HEK293 (cell line): Measurements from ENCODE around the gene ZNF865.

Experiments
- CTCF ChIA-PET: fragments of 350-600 bp; formaldehyde crosslinking; extraction: SDS; loops from one replicate; lab custom pipeline; 2021; ENCODE audit warnings: antibody characterized with exemption; lab: Yijun Ruan, JAX
- POLR2A ChIA-PET: fragments of 300-600 bp; formaldehyde crosslinking; extraction: SDS; loops from one replicate; lab custom pipeline; 2020; ENCODE audit warnings: antibody characterized with exemption, inconsistent platforms; lab: Yijun Ruan, JAX
- H3K27ac ChIP-seq: fragments of 200-500 bp; sonication (Bioruptor generic); 2 replicates; pipeline ENCODE4 v1.5.1; 2014; ENCODE audit warnings: low read depth, low read length, control low read depth, inconsistent platforms; ENCODE audit errors: extremely low read depth
- H3K36me3 ChIP-seq, 2 experiments: fragments of 200-500 bp in 1 of 2; sonication (Bioruptor generic) in 1 of 2; 1 replicate in 1 of 2; 2 replicates in 1 of 2; pipeline ENCODE4 v1.5.1; 2014 to 2017; ENCODE audit warnings: inconsistent platforms in 2 of 2, low read length in 2 of 2; ENCODE audit not compliant: control insufficient read depth in 2 of 2, insufficient read depth in 1 of 2
- H3K4me1 ChIP-seq: fragments of 200-500 bp; sonication (Bioruptor generic); 2 replicates; pipeline ENCODE4 v1.5.1; 2014; ENCODE audit warnings: mild to moderate bottlenecking, low read length, inconsistent platforms; ENCODE audit not compliant: control insufficient read depth, insufficient read depth
- H3K4me3 ChIP-seq: 2 replicates; pipeline ENCODE4 v1.5.1; 2011; ENCODE audit warnings: low read depth, mild to moderate bottlenecking, control low read depth, low read length, moderate library complexity
- H3K9me3 ChIP-seq: fragments of 200-500 bp; sonication (Bioruptor generic); 2 replicates; pipeline ENCODE4 v1.5.1; 2014; ENCODE audit warnings: low read depth, low read length, inconsistent platforms; ENCODE audit not compliant: control insufficient read depth, insufficient read depth
- TCF7L2 ChIP-seq: IDR thresholded peaks from 2 replicates; pipeline ENCODE4 v1.6.1; 2011; ENCODE audit warnings: low read depth, mild to moderate bottlenecking, inconsistent platforms, low read length, moderate library complexity, borderline replicate concordance
- ZBTB17 ChIP-seq: fragments of 450-650 bp; formaldehyde crosslinking; IDR thresholded peaks from 2 replicates; pipeline ENCODE4 v1.5.1; 2016; ENCODE audit warnings: missing biosample characterization, missing genetic modification characterization
- ZBTB20 ChIP-seq: fragments of 450-650 bp; formaldehyde crosslinking; IDR thresholded peaks from 2 replicates; pipeline ENCODE4 v1.5.1; 2016; ENCODE audit warnings: missing biosample characterization, missing genetic modification characterization
- ZFHX2 ChIP-seq: fragments of 450-650 bp; formaldehyde crosslinking; conservative IDR thresholded peaks from 2 replicates; pipeline ENCODE4 v1.5.1; 2016; ENCODE audit warnings: missing biosample characterization, missing genetic modification characterization
- ZNF132 ChIP-seq: fragments of 450-650 bp; formaldehyde crosslinking; IDR thresholded peaks from 2 replicates; pipeline ENCODE4 v1.5.1; 2017; ENCODE audit warnings: missing biosample characterization, missing genetic modification characterization, borderline replicate concordance
- ZNF175 ChIP-seq: fragments of 450-650 bp; formaldehyde crosslinking; IDR thresholded peaks from 2 replicates; pipeline ENCODE4 v1.5.1; 2016; ENCODE audit warnings: missing biosample characterization, missing genetic modification characterization
- ZNF23 ChIP-seq: fragments of 450-650 bp; formaldehyde crosslinking; IDR thresholded peaks from 2 replicates; pipeline ENCODE4 v1.5.1; 2016; ENCODE audit warnings: missing biosample characterization, missing genetic modification characterization, borderline replicate concordance
- ZNF239 ChIP-seq: fragments of 450-650 bp; formaldehyde crosslinking; IDR thresholded peaks from 2 replicates; pipeline ENCODE4 v1.5.1; 2016; ENCODE audit warnings: missing biosample characterization, missing genetic modification characterization
- ZNF274 ChIP-seq, 2 experiments: fragments of 200-500 bp in 1 of 2; fragments of 450-650 bp in 1 of 2; sonication (Bioruptor generic) in 1 of 2; formaldehyde crosslinking in 1 of 2; IDR thresholded peaks; 2 replicates each; pipeline versions ENCODE4 v1.5.1 to v1.6.1; 2014 to 2016; ENCODE audit warnings: borderline replicate concordance in 1 of 2, inconsistent platforms in 1 of 2, low read length in 1 of 2, missing biosample characterization in 1 of 2, missing genetic modification characterization in 1 of 2
- ZNF302 ChIP-seq: fragments of 450-650 bp; formaldehyde crosslinking; IDR thresholded peaks from 2 replicates; pipeline ENCODE4 v1.5.1; 2016; ENCODE audit warnings: missing biosample characterization, missing genetic modification characterization, low read depth
- ZNF311 ChIP-seq: fragments of 450-650 bp; formaldehyde crosslinking; IDR thresholded peaks from 2 replicates; pipeline ENCODE4 v1.5.1; 2017; ENCODE audit warnings: missing biosample characterization, missing genetic modification characterization, borderline replicate concordance
- ZNF366 ChIP-seq: fragments of 450-650 bp; formaldehyde crosslinking; conservative IDR thresholded peaks from 2 replicates; pipeline ENCODE4 v1.5.1; 2016; ENCODE audit warnings: missing biosample characterization, missing genetic modification characterization
- ZNF549 ChIP-seq: fragments of 450-650 bp; IDR thresholded peaks from 2 replicates; pipeline ENCODE4 v1.5.1; 2018; ENCODE audit warnings: missing biosample characterization, missing genetic modification characterization, mild to moderate bottlenecking, inconsistent platforms, moderate library complexity
- ZNF571 ChIP-seq: fragments of 450-650 bp; formaldehyde crosslinking; IDR thresholded peaks from 2 replicates; pipeline ENCODE4 v1.5.0; 2017; ENCODE audit warnings: missing biosample characterization, missing genetic modification characterization
- ZNF623 ChIP-seq: fragments of 450-650 bp; formaldehyde crosslinking; IDR thresholded peaks from 2 replicates; pipeline ENCODE4 v1.5.1; 2016; ENCODE audit warnings: missing biosample characterization, missing genetic modification characterization
- ZNF626 ChIP-seq: fragments of 450-650 bp; sonication (Bioruptor Pico); formaldehyde crosslinking; IDR thresholded peaks from 2 replicates; pipeline ENCODE4 v1.5.1; 2018; ENCODE audit warnings: missing biosample characterization, missing genetic modification characterization, inconsistent platforms
- ZNF677 ChIP-seq: fragments of 450-650 bp; IDR thresholded peaks from 2 replicates; pipeline ENCODE4 v1.5.0; 2018; ENCODE audit warnings: missing biosample characterization, mild to moderate bottlenecking, missing genetic modification characterization, moderate library complexity
- ZNF707 ChIP-seq: fragments of 450-650 bp; formaldehyde crosslinking; IDR thresholded peaks from 2 replicates; pipeline ENCODE4 v1.5.1; 2016; ENCODE audit warnings: missing biosample characterization, missing genetic modification characterization
- ZNF768 ChIP-seq: fragments of 450-650 bp; formaldehyde crosslinking; IDR thresholded peaks from 2 replicates; pipeline ENCODE4 v1.5.1; 2018; ENCODE audit warnings: missing biosample characterization, mild to moderate bottlenecking, missing genetic modification characterization
- ZXDB ChIP-seq: fragments of 450-650 bp; formaldehyde crosslinking; IDR thresholded peaks from 2 replicates; pipeline ENCODE4 v1.5.1; 2016; ENCODE audit warnings: missing biosample characterization, missing genetic modification characterization
- TF ChIP-seq, protein P1 (sequence below): fragments of 450-650 bp; formaldehyde crosslinking; IDR thresholded peaks from 2 replicates; pipeline ENCODE4 v1.5.1; 2016; ENCODE audit warnings: missing biosample characterization, missing genetic modification characterization
- TF ChIP-seq, protein P2 (sequence below): fragments of 450-650 bp; formaldehyde crosslinking; IDR thresholded peaks from 2 replicates; pipeline ENCODE4 v1.5.1; 2016; ENCODE audit warnings: missing biosample characterization, missing genetic modification characterization
- TF ChIP-seq, protein P3 (sequence below): fragments of 450-650 bp; formaldehyde crosslinking; IDR thresholded peaks from 2 replicates; pipeline ENCODE4 v1.5.1; 2016; ENCODE audit warnings: missing biosample characterization, missing genetic modification characterization
- TF ChIP-seq, protein P4 (sequence below): sonication (generic); formaldehyde crosslinking; IDR thresholded peaks from 2 replicates; pipeline ENCODE4 v1.8.1; 2022; ENCODE audit warnings: mild to moderate bottlenecking, moderate library complexity, missing genetic modification reagents
- TF ChIP-seq, protein P5 (sequence below): fragments of 450-650 bp; formaldehyde crosslinking; IDR thresholded peaks from 2 replicates; pipeline ENCODE4 v1.5.1; 2016; ENCODE audit warnings: missing biosample characterization, missing genetic modification characterization
- TF ChIP-seq, protein P6 (sequence below): fragments of 450-650 bp; formaldehyde crosslinking; IDR thresholded peaks from 2 replicates; pipeline ENCODE4 v1.5.1; 2016; ENCODE audit warnings: missing biosample characterization, missing genetic modification characterization

The ZNF865 gene

DNA sequence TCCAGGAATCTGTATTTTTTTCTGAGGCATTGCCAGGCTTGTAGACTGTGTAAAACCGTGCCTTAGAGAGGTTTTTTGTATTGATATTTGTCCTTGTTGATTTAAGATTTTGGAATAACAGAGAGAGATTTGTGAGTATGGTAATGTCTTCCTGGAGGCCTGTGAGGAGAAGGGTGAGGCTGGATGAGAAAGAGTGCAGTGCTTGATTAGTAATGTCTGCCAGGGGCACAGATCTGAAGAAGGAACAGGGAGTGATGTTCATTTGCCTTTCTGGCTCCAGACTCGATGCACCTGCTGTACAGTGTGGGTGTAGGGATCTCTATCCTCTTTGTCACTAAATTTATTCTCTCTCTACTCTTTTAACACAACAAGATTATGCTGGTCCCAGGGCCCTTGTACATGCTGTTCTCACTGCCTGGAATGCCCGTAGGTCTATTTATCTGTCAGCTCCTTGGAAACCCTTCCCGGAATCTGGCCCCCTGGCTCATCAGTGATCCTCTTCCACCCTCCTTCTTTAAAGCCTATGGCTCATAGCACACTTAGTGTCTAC is 10.4 kb upstream of the ZNF865 start:
- ChIA-PET POLR2A (no interaction called here), CTCF (interaction anchor here (0.5 to 2.1 kb wide), 5 partner anchors 79 to 751 kb away, joined by 3 to 8 read pairs (median 3); no protein-coding TSS in a partner anchor)
- Histone ChIP-seq H3K9me3 (no peaks in the 10 kb centered on the region), H3K4me3 (no peak overlapping the region), H3K36me3 (peaks cover 14 to 36% of the 10 kb centered on the region in 2 experiments), H3K27ac (no peak overlapping the region), H3K4me1 (no peaks in the 10 kb centered on the region)
- no peak for TF ChIP-seq ZNF626
- no peak for TF ChIP-seq TCF7L2
- TF ChIP-seq ZNF549 (tag by site-specific recombination) = no peak
- TF ChIP-seq ZFHX2 (tag by site-specific recombination) = no peak
- TF ChIP-seq, protein P1, sequence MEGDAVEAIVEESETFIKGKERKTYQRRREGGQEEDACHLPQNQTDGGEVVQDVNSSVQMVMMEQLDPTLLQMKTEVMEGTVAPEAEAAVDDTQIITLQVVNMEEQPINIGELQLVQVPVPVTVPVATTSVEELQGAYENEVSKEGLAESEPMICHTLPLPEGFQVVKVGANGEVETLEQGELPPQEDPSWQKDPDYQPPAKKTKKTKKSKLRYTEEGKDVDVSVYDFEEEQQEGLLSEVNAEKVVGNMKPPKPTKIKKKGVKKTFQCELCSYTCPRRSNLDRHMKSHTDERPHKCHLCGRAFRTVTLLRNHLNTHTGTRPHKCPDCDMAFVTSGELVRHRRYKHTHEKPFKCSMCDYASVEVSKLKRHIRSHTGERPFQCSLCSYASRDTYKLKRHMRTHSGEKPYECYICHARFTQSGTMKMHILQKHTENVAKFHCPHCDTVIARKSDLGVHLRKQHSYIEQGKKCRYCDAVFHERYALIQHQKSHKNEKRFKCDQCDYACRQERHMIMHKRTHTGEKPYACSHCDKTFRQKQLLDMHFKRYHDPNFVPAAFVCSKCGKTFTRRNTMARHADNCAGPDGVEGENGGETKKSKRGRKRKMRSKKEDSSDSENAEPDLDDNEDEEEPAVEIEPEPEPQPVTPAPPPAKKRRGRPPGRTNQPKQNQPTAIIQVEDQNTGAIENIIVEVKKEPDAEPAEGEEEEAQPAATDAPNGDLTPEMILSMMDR (tag by site-specific recombination) = no peak
- TF ChIP-seq ZBTB20 (tag by site-specific recombination) = peak; percentile 57
- no peak for TF ChIP-seq ZNF366
- TF ChIP-seq ZBTB17 (tag by site-specific recombination) = peak; percentile 91
- no peak for TF ChIP-seq ZNF707
- TF ChIP-seq, protein P2, sequence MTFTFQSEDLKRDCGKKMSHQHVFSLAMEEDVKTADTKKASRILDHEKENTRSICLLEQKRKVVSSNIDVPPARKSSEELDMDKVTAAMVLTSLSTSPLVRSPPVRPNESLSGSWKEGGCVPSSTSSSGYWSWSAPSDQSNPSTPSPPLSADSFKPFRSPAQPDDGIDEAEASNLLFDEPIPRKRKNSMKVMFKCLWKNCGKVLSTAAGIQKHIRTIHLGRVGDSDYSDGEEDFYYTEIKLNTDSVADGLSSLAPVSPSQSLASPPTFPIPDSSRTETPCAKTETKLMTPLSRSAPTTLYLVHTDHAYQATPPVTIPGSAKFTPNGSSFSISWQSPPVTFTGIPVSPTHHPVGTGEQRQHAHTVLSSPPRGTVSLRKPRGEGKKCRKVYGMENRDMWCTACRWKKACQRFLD (tag by site-specific recombination) = no peak
- no peak for TF ChIP-seq ZNF132 (tag by site-specific recombination)
- TF ChIP-seq ZNF23 (tag by site-specific recombination) = peak; percentile 97
- no peak for TF ChIP-seq ZNF239 (tag by site-specific recombination)
- TF ChIP-seq ZNF623 (tag by site-specific recombination) = 0 out of 2 replicates have a peak, but pooled peaks have one; percentile 20
- TF ChIP-seq ZXDB = no peak
- no peak for TF ChIP-seq ZNF274 (IDR thresholded peaks at IDR 0.05; ENCODE audit: low read length)
- no peak for TF ChIP-seq ZNF274 (tag by site-specific recombination; IDR thresholded peaks at IDR 0.05; ENCODE audit: borderline replicate concordance)
- TF ChIP-seq, protein P3, sequence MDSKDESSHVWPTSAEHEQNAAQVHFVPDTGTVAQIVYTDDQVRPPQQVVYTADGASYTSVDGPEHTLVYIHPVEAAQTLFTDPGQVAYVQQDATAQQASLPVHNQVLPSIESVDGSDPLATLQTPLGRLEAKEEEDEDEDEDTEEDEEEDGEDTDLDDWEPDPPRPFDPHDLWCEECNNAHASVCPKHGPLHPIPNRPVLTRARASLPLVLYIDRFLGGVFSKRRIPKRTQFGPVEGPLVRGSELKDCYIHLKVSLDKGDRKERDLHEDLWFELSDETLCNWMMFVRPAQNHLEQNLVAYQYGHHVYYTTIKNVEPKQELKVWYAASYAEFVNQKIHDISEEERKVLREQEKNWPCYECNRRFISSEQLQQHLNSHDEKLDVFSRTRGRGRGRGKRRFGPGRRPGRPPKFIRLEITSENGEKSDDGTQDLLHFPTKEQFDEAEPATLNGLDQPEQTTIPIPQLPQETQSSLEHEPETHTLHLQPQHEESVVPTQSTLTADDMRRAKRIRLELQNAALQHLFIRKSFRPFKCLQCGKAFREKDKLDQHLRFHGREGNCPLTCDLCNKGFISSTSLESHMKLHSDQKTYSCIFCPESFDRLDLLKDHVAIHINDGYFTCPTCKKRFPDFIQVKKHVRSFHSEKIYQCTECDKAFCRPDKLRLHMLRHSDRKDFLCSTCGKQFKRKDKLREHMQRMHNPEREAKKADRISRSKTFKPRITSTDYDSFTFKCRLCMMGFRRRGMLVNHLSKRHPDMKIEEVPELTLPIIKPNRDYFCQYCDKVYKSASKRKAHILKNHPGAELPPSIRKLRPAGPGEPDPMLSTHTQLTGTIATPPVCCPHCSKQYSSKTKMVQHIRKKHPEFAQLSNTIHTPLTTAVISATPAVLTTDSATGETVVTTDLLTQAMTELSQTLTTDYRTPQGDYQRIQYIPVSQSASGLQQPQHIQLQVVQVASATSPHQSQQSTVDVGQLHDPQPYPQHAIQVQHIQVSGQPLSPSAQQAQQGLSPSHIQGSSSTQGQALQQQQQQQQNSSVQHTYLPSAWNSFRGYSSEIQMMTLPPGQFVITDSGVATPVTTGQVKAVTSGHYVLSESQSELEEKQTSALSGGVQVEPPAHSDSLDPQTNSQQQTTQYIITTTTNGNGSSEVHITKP (tag by site-specific recombination) = no peak
- no peak for TF ChIP-seq ZNF175 (tag by site-specific recombination)
- TF ChIP-seq ZNF571 (tag by site-specific recombination) = no peak
- TF ChIP-seq, protein P4, sequence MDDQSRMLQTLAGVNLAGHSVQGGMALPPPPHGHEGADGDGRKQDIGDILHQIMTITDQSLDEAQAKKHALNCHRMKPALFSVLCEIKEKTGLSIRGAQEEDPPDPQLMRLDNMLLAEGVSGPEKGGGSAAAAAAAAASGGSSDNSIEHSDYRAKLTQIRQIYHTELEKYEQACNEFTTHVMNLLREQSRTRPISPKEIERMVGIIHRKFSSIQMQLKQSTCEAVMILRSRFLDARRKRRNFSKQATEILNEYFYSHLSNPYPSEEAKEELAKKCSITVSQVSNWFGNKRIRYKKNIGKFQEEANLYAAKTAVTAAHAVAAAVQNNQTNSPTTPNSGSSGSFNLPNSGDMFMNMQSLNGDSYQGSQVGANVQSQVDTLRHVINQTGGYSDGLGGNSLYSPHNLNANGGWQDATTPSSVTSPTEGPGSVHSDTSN (CRISPR knock-in tag) = no peak
- TF ChIP-seq ZNF302 = no peak
- TF ChIP-seq, protein P5, sequence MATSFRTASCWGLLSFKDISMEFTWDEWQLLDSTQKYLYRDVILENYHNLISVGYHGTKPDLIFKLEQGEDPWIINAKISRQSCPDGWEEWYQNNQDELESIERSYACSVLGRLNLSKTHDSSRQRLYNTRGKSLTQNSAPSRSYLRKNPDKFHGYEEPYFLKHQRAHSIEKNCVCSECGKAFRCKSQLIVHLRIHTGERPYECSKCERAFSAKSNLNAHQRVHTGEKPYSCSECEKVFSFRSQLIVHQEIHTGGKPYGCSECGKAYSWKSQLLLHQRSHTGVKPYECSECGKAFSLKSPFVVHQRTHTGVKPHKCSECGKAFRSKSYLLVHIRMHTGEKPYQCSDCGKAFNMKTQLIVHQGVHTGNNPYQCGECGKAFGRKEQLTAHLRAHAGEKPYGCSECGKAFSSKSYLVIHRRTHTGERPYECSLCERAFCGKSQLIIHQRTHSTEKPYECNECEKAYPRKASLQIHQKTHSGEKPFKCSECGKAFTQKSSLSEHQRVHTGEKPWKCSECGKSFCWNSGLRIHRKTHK = no peak
- TF ChIP-seq, protein P6, sequence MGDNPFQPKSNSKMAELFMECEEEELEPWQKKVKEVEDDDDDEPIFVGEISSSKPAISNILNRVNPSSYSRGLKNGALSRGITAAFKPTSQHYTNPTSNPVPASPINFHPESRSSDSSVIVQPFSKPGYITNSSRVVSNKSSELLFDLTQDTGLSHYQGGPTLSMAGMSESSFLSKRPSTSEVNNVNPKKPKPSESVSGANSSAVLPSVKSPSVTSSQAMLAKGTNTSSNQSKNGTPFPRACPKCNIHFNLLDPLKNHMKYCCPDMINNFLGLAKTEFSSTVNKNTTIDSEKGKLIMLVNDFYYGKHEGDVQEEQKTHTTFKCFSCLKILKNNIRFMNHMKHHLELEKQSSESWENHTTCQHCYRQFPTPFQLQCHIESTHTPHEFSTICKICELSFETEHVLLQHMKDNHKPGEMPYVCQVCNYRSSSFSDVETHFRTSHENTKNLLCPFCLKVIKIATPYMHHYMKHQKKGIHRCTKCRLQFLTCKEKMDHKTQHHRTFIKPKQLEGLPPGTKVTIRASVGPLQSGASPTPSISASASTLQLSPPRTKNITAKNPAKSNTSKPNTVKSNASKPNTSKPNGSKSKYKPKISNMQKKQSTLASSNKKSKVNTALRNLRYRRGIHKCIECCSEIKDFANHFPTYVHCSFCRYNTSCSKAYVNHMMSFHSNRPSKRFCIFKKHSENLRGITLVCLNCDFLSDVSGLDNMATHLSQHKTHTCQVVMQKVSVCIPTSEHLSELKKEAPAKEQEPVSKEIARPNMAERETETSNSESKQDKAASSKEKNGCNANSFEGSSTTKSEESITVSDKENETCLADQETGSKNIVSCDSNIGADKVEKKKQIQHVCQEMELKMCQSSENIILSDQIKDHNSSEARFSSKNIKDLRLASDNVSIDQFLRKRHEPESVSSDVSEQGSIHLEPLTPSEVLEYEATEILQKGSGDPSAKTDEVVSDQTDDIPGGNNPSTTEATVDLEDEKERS = no peak
- no peak for TF ChIP-seq ZNF311 (tag by site-specific recombination)
- TF ChIP-seq ZNF768 (tag by site-specific recombination) = no peak
- TF ChIP-seq ZNF677 (tag by site-specific recombination) = no peak
